Measurements from ENCODE around the gene METTL25B. TPM values are rescaled to one million over a fixed set of nuclear protein-coding genes. Genes with fewer than 3 reads are reported as not detected.

METTL25B gene
- total and polyA plus RNA-seq, 10 of the 15 experiments (the other 5 are each of a cell fraction or from before 2014, with no cell fraction given): 5.9 to 25.2 (median 13.5) TPM

GRCh38 chr1:156728599-156729462, 562 bp downstream of the METTL25B start, which contains the start of gene ISG20L2 (continued):
- TF ChIP-seq CEBPZ (IDR thresholded peaks at IDR 0.05; ENCODE audit: low read depth, low read length): no peak
- no peak for TF ChIP-seq MYC (IDR thresholded peaks at IDR 0.05; ENCODE audit: insufficient read depth, insufficient read length, insufficient replicate concordance, low read length, severe bottlenecking)
- TF ChIP-seq, protein P1, sequence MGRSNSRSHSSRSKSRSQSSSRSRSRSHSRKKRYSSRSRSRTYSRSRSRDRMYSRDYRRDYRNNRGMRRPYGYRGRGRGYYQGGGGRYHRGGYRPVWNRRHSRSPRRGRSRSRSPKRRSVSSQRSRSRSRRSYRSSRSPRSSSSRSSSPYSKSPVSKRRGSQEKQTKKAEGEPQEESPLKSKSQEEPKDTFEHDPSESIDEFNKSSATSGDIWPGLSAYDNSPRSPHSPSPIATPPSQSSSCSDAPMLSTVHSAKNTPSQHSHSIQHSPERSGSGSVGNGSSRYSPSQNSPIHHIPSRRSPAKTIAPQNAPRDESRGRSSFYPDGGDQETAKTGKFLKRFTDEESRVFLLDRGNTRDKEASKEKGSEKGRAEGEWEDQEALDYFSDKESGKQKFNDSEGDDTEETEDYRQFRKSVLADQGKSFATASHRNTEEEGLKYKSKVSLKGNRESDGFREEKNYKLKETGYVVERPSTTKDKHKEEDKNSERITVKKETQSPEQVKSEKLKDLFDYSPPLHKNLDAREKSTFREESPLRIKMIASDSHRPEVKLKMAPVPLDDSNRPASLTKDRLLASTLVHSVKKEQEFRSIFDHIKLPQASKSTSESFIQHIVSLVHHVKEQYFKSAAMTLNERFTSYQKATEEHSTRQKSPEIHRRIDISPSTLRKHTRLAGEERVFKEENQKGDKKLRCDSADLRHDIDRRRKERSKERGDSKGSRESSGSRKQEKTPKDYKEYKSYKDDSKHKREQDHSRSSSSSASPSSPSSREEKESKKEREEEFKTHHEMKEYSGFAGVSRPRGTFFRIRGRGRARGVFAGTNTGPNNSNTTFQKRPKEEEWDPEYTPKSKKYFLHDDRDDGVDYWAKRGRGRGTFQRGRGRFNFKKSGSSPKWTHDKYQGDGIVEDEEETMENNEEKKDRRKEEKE (IDR thresholded peaks at IDR 0.05): no peak
- TF ChIP-seq RAD21 (IDR thresholded peaks at IDR 0.05; ENCODE audit: insufficient read depth, low read depth, low read length): no peak
- TF ChIP-seq IKZF2 (IDR thresholded peaks at IDR 0.05): peak in 1 of 2 experiments; percentile 31; a peak in 1 of 4 replicates
- TF ChIP-seq YBX1 (IDR thresholded peaks at IDR 0.05): no peak
- TF ChIP-seq, protein P2, sequence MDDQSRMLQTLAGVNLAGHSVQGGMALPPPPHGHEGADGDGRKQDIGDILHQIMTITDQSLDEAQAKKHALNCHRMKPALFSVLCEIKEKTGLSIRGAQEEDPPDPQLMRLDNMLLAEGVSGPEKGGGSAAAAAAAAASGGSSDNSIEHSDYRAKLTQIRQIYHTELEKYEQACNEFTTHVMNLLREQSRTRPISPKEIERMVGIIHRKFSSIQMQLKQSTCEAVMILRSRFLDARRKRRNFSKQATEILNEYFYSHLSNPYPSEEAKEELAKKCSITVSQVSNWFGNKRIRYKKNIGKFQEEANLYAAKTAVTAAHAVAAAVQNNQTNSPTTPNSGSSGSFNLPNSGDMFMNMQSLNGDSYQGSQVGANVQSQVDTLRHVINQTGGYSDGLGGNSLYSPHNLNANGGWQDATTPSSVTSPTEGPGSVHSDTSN (IDR thresholded peaks at IDR 0.05; ENCODE audit: insufficient replicate concordance, low read depth, low read length): no peak
- peak; percentile 89 for TF ChIP-seq ATF7 (IDR thresholded peaks at IDR 0.05; ENCODE audit: low read depth)
- TF ChIP-seq BRCA1 (IDR thresholded peaks at IDR 0.05; ENCODE audit: low read depth, low read length): no peak
- peak; percentile 39 for TF ChIP-seq RELB (IDR thresholded peaks at IDR 0.05; ENCODE audit: low read depth)
- TF ChIP-seq LARP7 (IDR thresholded peaks at IDR 0.05): no peak; the same call in 1 of the 2 replicates
- TF ChIP-seq TARDBP (IDR thresholded peaks at IDR 0.05; ENCODE audit: borderline replicate concordance): no peak
- TF ChIP-seq SKIL (IDR thresholded peaks at IDR 0.05; ENCODE audit: low read depth, poor library complexity, severe bottlenecking): peak; percentile 51
- peak in 1 of 2 experiments; percentile 14; a peak in 1 of 4 replicates for TF ChIP-seq EP300 (IDR thresholded peaks at IDR 0.05; ENCODE audit: borderline replicate concordance in 1 of 2, control insufficient read depth in 1 of 2, low read depth in 2 of 2, low read length in 2 of 2)
- TF ChIP-seq BACH1 (IDR thresholded peaks at IDR 0.05; ENCODE audit: borderline replicate concordance): 0 out of 2 replicates have a peak, but pooled peaks have one; percentile 19
- peak; percentile 55; the same call in 1 of the 2 replicates for TF ChIP-seq POLR2AphosphoS2 (IDR thresholded peaks at IDR 0.05; ENCODE audit: low read depth, low read length)

Measured in GM12878 (cell line).